Activated T-helper 2 cell treated with anti-CD3 and anti-CD28 coated beads, Interferon-gamma antibody, Interleukin-2, Interleukin-4, amounts not matched to agents 10 μg/mL and 5 μg/mL and 100 μg/mL, durations not matched to agents 14 hours and 24 hours and 36 hours (primary cell): ENCODE data around the gene IQCH. TPM values are rescaled to one million over a fixed set of nuclear protein-coding genes. Genes with fewer than 3 reads are reported as not detected.

Experiments used
- DNase-seq: peaks from one replicate; pipeline ENCODE4 v3.0.0; 2021; ENCODE audit warnings: low spot score
- H3K27ac Mint-ChIP-seq: one replicate; pipeline ENCODE4 v1.8.0; 2021; ENCODE audit warnings: mixed read lengths
- H3K27me3 Mint-ChIP-seq: one replicate; pipeline ENCODE4 v1.8.0; 2021; ENCODE audit warnings: low read depth, mixed read lengths
- H3K36me3 Mint-ChIP-seq: one replicate; pipeline ENCODE4 v1.8.0; 2021; ENCODE audit warnings: low read depth, mixed read lengths
- H3K4me1 Mint-ChIP-seq: one replicate; pipeline ENCODE4 v1.8.0; 2021; ENCODE audit warnings: low read depth, mixed read lengths
- H3K4me3 Mint-ChIP-seq: one replicate; pipeline ENCODE4 v1.8.0; 2021; ENCODE audit warnings: low read depth, mild to moderate bottlenecking, moderate library complexity, mixed read lengths
- H3K9me3 Mint-ChIP-seq: one replicate; pipeline ENCODE4 v1.8.0; 2021; ENCODE audit warnings: mixed read lengths
- intact Hi-C: fragments of 100-400 bp; cut with micrococcal nuclease; formaldehyde crosslinking; loops from one replicate; pipeline ENCODE4 v1.15.1; 2023
- total RNA-seq: library from RNA; stranded (reverse); gene quantifications from 2 replicates; pipeline ENCODE4 v1.2.3, GENCODE V29; 2022

The IQCH gene
- total RNA-seq, 1 donor from 2014 or later = 0.68 TPM

DNA sequence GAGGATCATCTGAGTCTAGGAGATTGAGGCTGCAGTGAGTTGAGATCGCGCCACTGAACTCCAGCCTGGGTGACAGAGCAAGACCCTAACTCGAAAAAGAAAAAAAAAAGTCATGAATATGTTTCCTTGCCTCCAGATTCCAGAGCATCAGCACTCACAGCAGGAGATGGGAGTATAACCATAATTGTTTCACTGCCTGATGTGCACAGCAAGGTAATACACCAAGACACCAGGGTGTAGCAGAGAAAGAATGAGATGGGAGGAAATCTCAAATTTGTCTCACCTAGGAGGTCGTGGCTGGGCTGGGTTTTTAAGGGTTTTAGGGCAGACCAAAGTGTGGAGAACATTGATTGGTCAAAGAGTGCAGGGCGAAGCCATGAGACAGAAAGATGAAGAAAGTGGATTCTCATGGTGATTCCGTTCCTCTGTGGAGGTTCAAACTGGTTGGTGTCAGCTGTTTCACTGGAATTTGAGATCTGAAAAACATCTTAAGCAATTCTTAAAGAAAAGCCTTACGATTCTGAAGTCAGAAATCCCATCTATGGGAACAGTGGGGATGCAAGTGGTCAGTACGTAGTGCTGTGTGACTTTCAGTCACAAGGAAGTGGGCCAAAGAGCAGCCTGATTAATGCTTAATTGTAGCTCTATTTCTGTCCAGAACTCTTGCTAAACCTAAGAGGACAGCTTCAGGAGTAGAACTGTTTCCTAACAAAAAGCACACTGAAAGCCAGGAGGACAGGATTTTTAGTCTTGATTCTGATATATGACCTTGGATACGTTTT is 258.5 kb downstream of the IQCH start:
- DNase-seq = no peak
- Mint-ChIP-seq H3K4me3 (no peak overlapping the region), H3K27ac (no peak overlapping the region), H3K27me3 (no peaks in the 10 kb centered on the region), H3K4me1 (peaks cover 3% of the 10 kb centered on the region), H3K36me3 (peaks cover 5% of the 10 kb centered on the region), H3K9me3 (no peaks in the 10 kb centered on the region)
- intact Hi-C loops = no loop called here

DNA sequence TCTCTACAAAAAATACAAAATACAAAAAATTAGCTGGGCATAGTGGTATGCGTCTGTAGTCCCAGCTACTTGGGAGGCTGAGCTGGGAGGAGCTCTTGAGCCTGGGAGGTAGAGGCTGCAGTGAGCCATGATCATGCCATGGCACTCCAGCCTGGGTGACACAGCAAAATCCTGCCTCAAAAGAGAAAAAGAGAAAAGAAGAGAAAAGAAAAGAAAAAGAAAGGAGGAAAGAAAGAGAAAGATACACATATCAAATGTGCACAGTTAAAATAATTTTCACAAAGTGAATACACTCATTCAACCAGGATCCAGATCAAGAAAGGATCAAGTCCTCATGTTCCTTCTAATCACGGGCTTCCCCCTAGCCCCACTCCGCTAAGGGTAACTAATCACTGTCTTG is 260.5 kb downstream of the IQCH start:
- Mint-ChIP-seq H3K4me3 (no peak overlapping the region), H3K36me3 (peaks cover 5% of the 10 kb centered on the region), H3K9me3 (no peaks in the 10 kb centered on the region), H3K27ac (no peak overlapping the region), H3K27me3 (no peaks in the 10 kb centered on the region), H3K4me1 (peaks cover 3% of the 10 kb centered on the region)
- no peak for DNase-seq
- intact Hi-C loops = no loop called here

GRCh38 chr15:67515557-67515956 is 261.0 kb downstream of the IQCH start:
- no peak for DNase-seq
- Mint-ChIP-seq H3K4me1 (peaks cover 3% of the 10 kb centered on the region), H3K36me3 (peaks cover 5% of the 10 kb centered on the region), H3K4me3 (no peak overlapping the region), H3K27ac (no peak overlapping the region), H3K9me3 (no peaks in the 10 kb centered on the region), H3K27me3 (no peaks in the 10 kb centered on the region)
- intact Hi-C loops = no loop called here

- no peak for DNase-seq
- Mint-ChIP-seq H3K4me1 (peaks cover 19% of the 10 kb centered on the region), H3K27me3 (no peaks in the 10 kb centered on the region), H3K36me3 (peaks cover 11% of the 10 kb centered on the region), H3K4me3 (peak overlapping the region; percentile 81), H3K9me3 (no peaks in the 10 kb centered on the region), H3K27ac (peak overlapping the region; percentile 71)
- intact Hi-C loops = loop anchor here (1.0 to 5.0 kb wide), 3 partner anchors 22 to 322 kb away; partner anchors contain the start of genes MAP2K5 and RNU6-1
These were observed 265.9 kb downstream of the IQCH start for GRCh38 chr15:67520321-67521028.

DNA sequence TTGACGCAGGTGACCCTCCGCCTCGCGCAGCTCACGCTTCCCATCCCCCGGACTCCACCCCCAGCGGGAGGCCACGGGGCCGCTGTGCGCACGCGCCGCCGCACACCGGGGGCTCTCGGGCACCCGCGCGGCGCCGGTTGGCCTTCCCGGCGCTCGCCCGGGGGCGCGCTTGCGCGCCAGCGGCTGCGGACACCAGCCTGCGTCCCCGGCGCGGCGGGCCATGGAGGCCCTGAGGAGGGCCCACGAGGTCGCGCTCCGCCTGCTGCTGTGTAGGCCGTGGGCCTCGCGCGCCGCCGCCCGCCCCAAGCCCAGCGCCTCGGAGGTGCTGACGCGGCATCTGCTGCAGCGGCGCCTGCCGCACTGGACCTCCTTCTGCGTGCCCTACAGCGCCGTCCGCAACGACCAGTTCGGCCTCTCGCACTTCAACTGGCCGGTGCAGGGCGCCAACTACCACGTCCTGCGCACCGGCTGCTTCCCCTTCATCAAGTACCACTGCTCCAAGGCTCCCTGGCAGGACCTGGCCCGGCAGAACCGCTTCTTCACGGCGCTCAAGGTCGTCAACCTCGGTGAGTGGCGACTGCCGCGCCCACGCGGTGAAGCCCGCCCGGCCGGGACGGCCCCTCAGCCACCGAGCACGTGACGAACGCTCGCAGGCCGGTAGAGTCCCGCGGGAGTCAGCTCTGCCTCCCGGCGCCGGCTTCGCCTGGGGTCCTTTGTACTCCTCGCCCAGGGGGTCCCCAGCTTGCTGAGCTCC is 266.6 kb downstream of the IQCH start, which contains the start of gene C15orf61:
Gene C15orf61 (plus strand): TSS at position 103 of the 754 bp plus-strand sequence. CDS start 118 bp downstream, at position 221.
- no peaks in the 10 kb centered on the region for H3K27me3 Mint-ChIP-seq
- intact Hi-C loops = loop anchor here (1.0 to 5.0 kb wide), 3 partner anchors 21 to 321 kb away; partner anchors contain the start of genes MAP2K5 and RNU6-1
- peaks cover 17% of the 10 kb centered on the region for H3K36me3 Mint-ChIP-seq
- peaks cover 19% of the 10 kb centered on the region for H3K4me1 Mint-ChIP-seq
- H3K27ac Mint-ChIP-seq = peak within 1 kb of the TSS; percentile 85
- H3K4me3 Mint-ChIP-seq = peak within 1 kb of the TSS; percentile 90
- no peaks in the 10 kb centered on the region for H3K9me3 Mint-ChIP-seq
- peak; percentile 80 for DNase-seq

DNA sequence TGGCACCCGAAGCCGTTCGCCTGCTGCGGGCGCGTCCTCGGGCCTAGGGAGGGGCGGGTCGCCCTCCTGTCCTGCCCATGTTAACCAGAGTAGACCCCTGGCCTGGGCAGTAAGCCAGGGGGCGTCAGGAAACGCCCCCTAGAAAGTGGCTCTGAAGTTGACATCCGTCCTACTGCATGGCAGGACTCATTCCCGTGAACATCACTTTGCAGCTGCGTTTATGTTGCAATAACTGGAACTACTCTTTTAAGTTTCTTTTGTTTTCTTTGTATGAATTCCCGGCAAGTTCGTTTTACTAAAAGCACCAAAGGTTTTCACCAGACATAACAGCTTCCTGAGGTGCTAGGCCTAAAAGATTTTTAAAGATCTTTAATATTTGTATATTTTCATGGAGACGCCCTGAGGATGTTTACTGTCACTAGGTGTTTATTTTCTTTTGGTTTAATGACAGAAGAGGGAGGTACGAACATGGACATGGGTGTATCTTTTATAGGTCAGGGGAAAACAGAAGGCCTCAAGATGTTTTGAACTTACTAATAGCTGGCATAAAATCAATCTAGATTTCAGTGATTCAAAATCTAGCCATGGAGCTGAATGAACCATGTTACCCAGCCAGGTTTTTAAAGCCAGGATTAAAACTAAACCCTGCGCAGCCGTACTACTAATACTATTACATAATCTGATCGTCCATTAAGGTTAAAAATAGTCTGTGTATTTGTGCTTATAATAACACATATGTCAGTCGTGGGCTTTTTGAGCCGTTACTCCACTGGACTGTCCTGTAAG is 267.4 kb downstream of the IQCH start:
- Mint-ChIP-seq H3K4me3 (peak overlapping the region; percentile 90), H3K27ac (peak overlapping the region; percentile 85), H3K36me3 (peaks cover 17% of the 10 kb centered on the region), H3K4me1 (peaks cover 19% of the 10 kb centered on the region), H3K9me3 (no peaks in the 10 kb centered on the region), H3K27me3 (no peaks in the 10 kb centered on the region)
- no peak for DNase-seq
- intact Hi-C loops = loop anchor here (1.0 to 5.0 kb wide), 3 partner anchors 20 to 320 kb away; partner anchors contain the start of genes MAP2K5 and RNU6-1

DNA sequence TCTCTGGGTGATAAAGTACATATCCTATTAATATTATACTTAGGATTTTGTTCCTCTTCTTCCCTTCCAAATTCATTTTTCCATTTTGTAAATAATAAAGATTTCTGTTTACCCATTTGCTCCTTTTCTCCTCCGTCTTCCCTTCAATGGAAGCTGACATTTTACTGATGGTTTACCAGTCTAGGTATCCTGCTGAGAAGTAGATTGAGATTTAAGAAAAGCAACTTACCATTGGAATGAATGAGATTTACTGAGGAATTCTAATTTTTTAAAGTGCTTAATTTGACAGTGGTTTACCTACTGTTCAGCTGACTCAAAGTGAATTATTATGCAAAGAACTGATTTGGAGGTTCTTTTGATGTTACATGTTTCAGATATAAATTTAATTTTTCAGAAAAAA is 268.7 kb downstream of the IQCH start:
- no peak for DNase-seq
- Mint-ChIP-seq H3K9me3 (no peaks in the 10 kb centered on the region), H3K4me1 (peaks cover 19% of the 10 kb centered on the region), H3K27me3 (no peaks in the 10 kb centered on the region), H3K27ac (no peak overlapping the region), H3K4me3 (peak overlapping the region; percentile 42), H3K36me3 (peaks cover 17% of the 10 kb centered on the region)
- intact Hi-C loops = loop anchor here (5.0 kb wide), 2 partner anchors 39 to 319 kb away; partner anchors contain the start of gene RNU6-1

GRCh38 chr15:67524235-67524634 is 269.6 kb downstream of the IQCH start:
- no peaks in the 10 kb centered on the region for H3K9me3 Mint-ChIP-seq

DNA sequence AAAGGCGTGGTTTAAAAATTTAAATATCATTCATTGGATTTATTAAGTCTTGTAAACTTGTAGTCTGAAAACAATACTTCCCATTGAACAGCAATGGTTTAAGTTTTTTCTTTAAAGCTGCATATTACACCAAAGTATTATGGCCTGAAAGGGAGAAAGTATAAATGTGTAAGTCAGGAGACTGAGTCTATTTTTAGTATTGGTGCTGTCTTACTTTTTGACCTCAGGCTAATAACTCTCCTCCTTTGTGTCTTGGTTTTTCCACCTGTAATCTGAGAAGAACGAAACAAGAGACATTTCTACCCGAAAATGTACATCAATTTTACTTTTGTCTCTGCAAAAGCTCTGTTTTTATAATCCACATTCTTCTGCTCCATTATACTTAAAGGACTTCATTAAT is 273.9 kb downstream of the IQCH start:
- Mint-ChIP-seq H3K4me3 (no peak overlapping the region), H3K9me3 (no peaks in the 10 kb centered on the region), H3K36me3 (peaks cover 16% of the 10 kb centered on the region), H3K27ac (no peak overlapping the region), H3K27me3 (peaks cover 4% of the 10 kb centered on the region), H3K4me1 (peaks cover 10% of the 10 kb centered on the region)
- no peak for DNase-seq
- intact Hi-C loops = no loop called here

More at GRCh38 chr15:67524235-67524634, 269.6 kb downstream of the IQCH start:
- intact Hi-C loops = loop anchor here (5.0 kb wide), 2 partner anchors 38 to 318 kb away; partner anchors contain the start of gene RNU6-1
- DNase-seq = no peak
- Mint-ChIP-seq H3K27me3 (no peaks in the 10 kb centered on the region), H3K4me3 (no peak overlapping the region), H3K36me3 (peaks cover 19% of the 10 kb centered on the region), H3K27ac (no peak overlapping the region), H3K4me1 (peaks cover 19% of the 10 kb centered on the region)

DNA sequence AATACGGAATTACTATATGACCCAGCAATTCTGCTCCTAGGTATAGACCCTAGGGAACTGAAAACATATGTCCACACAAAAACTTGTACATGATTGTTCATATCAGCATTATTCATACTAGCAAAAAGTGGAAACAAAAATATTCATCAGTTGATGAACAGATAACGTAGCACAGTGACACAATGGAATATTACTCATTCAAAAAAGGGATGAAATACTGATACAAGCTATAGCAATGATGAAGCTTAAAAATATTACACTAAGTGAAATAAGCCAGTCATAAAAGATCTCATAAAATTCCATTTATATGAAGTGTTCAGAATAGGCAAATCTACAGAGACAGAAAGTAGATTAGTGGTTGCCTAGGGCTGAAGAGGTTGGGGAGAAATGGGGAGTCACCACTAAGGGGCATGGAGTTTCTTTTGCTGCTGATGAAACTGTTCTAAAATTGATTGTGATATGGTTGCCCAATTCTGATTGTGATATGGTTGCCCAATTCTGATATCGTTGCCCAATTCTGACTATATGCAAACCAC is 276.9 kb downstream of the IQCH start:
- Mint-ChIP-seq H3K27ac (no peak overlapping the region), H3K36me3 (peaks cover 6% of the 10 kb centered on the region), H3K4me3 (no peak overlapping the region), H3K4me1 (peaks cover 20% of the 10 kb centered on the region), H3K9me3 (no peaks in the 10 kb centered on the region), H3K27me3 (peaks cover 7% of the 10 kb centered on the region)
- no peak for DNase-seq
- intact Hi-C loops = loop anchor here (1.0 kb wide), 2 partner anchors 8 to 33 kb away; no protein-coding TSS in a partner anchor

GRCh38 chr15:67533873-67534272 is 279.3 kb downstream of the IQCH start:
- intact Hi-C loops = no loop called here
- Mint-ChIP-seq H3K36me3 (no peaks in the 10 kb centered on the region), H3K9me3 (no peaks in the 10 kb centered on the region), H3K27me3 (peaks cover 17% of the 10 kb centered on the region), H3K4me3 (no peak overlapping the region), H3K4me1 (peaks cover 27% of the 10 kb centered on the region), H3K27ac (no peak overlapping the region)
- no peak for DNase-seq
